ENCODE results near the gene RAB1A.
"Not testable (repeated sequence)": the region's sequence is repeated elsewhere in the genome, so short reads cannot be mapped to it uniquely, and the experiment has no call there.

RAB1A gene

DNA sequence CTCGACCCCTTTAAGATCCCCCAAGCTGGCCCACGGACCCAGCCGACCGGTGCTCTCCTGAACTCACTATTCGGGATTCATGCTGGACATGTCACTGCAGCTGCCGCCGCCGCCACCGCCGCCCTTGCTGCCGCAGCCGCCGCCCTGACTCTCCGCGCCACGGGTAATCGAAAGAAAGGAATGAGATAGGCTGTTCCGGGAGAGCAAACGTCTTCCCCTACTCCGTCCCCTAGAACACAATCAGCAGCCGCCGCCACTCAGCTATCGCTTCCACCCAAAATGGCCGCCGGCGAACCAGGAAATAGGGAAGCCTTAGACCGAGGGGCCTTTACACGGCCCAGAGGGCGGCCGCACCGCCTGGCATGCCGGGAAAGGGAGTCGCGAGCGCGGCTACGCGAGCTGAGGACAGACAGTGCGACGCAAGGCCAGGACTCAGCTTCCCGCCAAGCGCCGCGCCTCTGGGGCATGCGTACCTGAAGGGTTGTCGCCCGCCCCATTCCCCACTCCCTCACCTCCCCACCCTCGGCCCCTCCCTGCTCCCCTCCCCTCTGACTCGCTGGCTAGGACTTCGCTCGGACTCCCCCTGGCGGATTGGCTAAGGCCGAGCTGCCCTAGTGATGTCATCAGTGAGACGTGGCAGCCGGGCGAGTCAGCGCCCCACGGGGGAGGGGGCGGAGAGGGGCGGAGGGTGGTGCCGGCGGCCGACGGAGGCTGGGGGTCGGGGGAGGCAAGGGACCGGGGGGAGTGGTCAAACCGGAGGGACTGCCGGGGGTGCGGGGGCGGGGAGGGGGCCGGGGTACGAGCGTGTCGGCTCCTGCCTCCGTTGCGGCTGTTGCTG is at the start of gene RAB1A:
Gene RAB1A (minus strand): TSS at position 281 of the 838 bp plus-strand sequence. CDS start 191 bp downstream, at position 90.
- Histone ChIP-seq H3K4me1 (ENCODE audit: control insufficient read depth, insufficient read depth, low read length) (0 out of 2 replicates have a peak, but pooled peaks cover 1% of the 10 kb centered on the region), H3K9me3 (ENCODE audit: control insufficient read depth, insufficient read depth, low read length) (no peaks in the 10 kb centered on the region), H3K4me3 (ENCODE audit: low read length) (peak within 1 kb of the TSS; percentile 83), H3K27me3 (ENCODE audit: control insufficient read depth, insufficient read depth, low read length) (no peaks in the 10 kb centered on the region), H3K27ac (ENCODE audit: low read length) (no peak within 1 kb of the TSS), H3K36me3 (ENCODE audit: control insufficient read depth, insufficient read depth, low read length) (no peaks in the 10 kb centered on the region)
- WGBS (ENCODE audit: insufficient coverage, insufficient read length), result no CpG with 5 or more reads among the region's 76 CpGs
- peak; percentile 96 for DNase-seq (ENCODE audit: low read depth, low spot score)

DNA sequence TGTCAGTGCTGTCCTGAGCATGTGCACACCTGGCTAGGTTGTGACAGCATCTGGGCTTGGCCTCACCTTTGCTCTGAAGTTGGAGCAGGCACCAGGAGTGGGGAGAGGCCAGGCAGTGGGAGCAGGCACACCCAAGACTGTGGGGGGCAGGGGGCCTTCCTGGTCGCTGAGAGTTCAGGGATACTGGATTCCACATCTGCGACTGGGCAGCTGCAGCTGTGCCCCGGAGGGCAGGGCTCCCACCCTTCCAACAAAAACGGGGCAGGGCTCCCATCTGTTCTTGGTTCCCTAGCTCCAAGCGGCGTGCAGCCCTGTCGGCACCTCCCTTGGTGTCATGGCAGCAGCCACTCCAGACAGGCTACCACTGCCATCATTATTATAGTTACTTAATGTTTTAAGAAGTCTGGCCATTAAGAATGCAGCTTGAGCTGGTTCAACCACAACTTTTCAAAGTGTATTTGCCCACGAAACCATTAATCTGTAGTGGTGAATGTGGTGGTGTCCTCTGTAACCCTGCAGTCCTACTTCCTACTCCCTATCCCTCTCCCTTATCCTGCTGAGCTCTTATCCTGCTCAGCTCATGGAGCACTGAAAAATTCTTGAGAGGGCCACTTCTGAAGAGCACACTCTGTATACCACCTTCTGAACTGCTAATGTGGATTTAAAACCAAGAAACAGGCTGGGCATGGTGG is 48.0 kb upstream of the RAB1A start:
- H3K9me3 ChIP-seq (ENCODE audit: control insufficient read depth, insufficient read depth, low read length), result no peaks in the 10 kb centered on the region
- no peaks in the 10 kb centered on the region; the same call in 1 of the 2 replicates for H3K4me1 ChIP-seq (ENCODE audit: control insufficient read depth, insufficient read depth, low read length)
- H3K27me3 ChIP-seq (ENCODE audit: control insufficient read depth, insufficient read depth, low read length), result no peaks in the 10 kb centered on the region
- no peaks in the 10 kb centered on the region for H3K36me3 ChIP-seq (ENCODE audit: control insufficient read depth, insufficient read depth, low read length)
- no CpG with 5 or more reads among the region's 8 CpGs for WGBS (ENCODE audit: insufficient coverage, insufficient read length)
- no peak overlapping the region for H3K27ac ChIP-seq (ENCODE audit: low read length)
- no peak overlapping the region for H3K4me3 ChIP-seq (ENCODE audit: low read length)
- no peak for DNase-seq (ENCODE audit: low read depth, low spot score)

DNA sequence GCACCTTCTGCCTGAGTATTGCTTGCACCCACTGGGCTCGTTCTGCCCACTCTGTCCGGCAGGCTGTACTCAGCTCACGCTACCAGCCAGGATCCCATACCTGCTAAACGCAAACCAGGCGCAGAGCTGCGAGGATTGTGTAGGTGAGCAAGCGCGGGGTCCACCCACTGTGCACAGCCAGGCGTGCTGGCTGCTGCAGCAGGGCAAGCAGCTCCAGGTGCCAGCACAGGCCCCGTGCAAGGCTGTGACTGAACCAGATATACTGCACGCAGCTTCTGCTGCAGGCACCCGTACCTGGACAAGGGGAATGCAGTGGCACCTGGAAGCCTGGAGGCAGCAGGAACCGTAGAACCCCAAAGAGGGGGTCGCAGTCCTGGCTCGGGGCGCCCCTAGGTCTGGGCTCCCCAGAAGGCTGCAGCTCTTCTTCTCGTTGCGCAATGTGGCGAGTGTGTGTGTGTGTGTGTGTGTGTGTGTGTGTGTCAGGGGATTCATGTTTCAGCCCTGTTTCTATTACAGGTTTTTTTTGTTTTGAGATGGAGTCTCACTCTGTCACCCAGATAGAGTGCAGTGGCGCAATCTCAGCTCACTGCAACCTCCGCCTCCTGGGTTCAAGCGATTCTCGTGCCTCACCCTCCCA is 46.1 kb upstream of the RAB1A start:
- no peaks in the 10 kb centered on the region for H3K9me3 ChIP-seq (ENCODE audit: control insufficient read depth, insufficient read depth, low read length)
- WGBS (ENCODE audit: insufficient coverage, insufficient read length), result no CpG with 5 or more reads among the region's 23 CpGs
- H3K27ac ChIP-seq (ENCODE audit: low read length), result no peak overlapping the region
- no peaks in the 10 kb centered on the region for H3K27me3 ChIP-seq (ENCODE audit: control insufficient read depth, insufficient read depth, low read length)
- no peaks in the 10 kb centered on the region for H3K36me3 ChIP-seq (ENCODE audit: control insufficient read depth, insufficient read depth, low read length)
- no peaks in the 10 kb centered on the region; the same call in 1 of the 2 replicates for H3K4me1 ChIP-seq (ENCODE audit: control insufficient read depth, insufficient read depth, low read length)
- H3K4me3 ChIP-seq (ENCODE audit: low read length), result no peak overlapping the region
- no peak for DNase-seq (ENCODE audit: low read depth, low spot score)

DNA sequence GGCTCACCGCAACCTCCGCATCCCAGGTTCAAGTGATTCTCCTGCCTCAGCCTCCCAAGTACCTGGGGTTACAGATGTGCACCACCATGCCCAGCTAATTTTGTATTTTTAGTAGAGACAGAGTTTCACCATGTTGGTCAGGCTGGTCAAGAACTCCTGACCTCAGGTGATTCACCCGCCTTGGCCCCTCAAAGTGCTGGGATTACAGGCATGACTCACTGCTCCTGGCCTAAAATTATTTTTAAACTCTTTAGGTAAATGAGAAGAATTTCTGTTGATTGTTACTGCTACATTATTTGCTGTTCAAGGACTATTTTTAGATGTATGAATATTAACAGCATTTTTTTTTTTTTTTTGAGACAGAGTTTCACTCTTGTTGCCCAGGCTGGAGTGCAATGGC is 44.1 kb upstream of the RAB1A start:
- not testable (repeated sequence) for DNase-seq (ENCODE audit: low read depth, low spot score); H3K36me3 ChIP-seq (ENCODE audit: control insufficient read depth, insufficient read depth, low read length); H3K27ac ChIP-seq (ENCODE audit: low read length); H3K4me3 ChIP-seq (ENCODE audit: low read length); H3K9me3 ChIP-seq (ENCODE audit: control insufficient read depth, insufficient read depth, low read length); H3K4me1 ChIP-seq (ENCODE audit: control insufficient read depth, insufficient read depth, low read length); H3K27me3 ChIP-seq (ENCODE audit: control insufficient read depth, insufficient read depth, low read length)
- no CpG with 5 or more reads among the region's 3 CpGs for WGBS (ENCODE audit: insufficient coverage, insufficient read length)

DNA sequence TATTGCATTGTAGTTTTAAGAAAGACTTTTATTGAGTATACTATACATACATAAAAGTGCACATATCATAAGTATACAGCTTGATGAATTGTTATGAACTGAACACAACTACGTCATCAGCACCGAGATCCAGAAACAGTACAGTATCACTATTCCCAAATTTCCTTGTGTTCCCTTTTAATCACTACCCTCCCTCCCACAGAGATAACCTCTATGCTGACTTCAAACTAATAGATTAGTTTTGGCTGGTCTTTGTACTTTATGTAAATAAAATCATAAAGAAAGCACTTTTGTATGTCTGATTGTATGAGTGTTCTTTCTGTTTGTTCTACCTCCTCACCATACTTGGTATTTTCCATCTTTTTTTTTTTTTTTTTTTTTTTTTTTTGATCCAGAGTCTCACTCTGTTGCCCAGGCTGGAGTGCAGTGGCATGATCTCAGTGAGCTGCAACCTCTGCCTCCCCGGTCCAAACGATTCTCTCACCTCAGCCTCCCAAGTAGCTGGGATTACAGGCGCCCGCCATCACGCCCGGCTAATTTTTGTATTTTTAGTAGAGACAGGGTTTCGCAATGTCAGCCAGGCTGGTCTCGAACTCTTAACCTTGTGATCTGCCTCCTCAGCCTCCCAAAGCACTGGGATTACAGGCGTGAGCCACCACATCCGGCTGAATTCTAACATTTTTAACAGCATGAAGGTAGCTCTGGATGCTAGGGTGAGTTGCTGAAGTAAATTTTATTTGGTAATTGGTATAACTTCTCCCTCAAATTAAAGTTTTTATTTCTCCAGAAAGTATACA is 43.3 kb upstream of the RAB1A start:
- Histone ChIP-seq H3K4me1 (ENCODE audit: control insufficient read depth, insufficient read depth, low read length) (no peaks in the 10 kb centered on the region; the same call in 1 of the 2 replicates), H3K9me3 (ENCODE audit: control insufficient read depth, insufficient read depth, low read length) (no peaks in the 10 kb centered on the region), H3K4me3 (ENCODE audit: low read length) (no peak overlapping the region), H3K27me3 (ENCODE audit: control insufficient read depth, insufficient read depth, low read length) (no peaks in the 10 kb centered on the region), H3K36me3 (ENCODE audit: control insufficient read depth, insufficient read depth, low read length) (no peaks in the 10 kb centered on the region), H3K27ac (ENCODE audit: low read length) (no peak overlapping the region)
- no peak for DNase-seq (ENCODE audit: low read depth, low spot score)
- WGBS (ENCODE audit: insufficient coverage, insufficient read length), result no CpG with 5 or more reads among the region's 12 CpGs

DNA sequence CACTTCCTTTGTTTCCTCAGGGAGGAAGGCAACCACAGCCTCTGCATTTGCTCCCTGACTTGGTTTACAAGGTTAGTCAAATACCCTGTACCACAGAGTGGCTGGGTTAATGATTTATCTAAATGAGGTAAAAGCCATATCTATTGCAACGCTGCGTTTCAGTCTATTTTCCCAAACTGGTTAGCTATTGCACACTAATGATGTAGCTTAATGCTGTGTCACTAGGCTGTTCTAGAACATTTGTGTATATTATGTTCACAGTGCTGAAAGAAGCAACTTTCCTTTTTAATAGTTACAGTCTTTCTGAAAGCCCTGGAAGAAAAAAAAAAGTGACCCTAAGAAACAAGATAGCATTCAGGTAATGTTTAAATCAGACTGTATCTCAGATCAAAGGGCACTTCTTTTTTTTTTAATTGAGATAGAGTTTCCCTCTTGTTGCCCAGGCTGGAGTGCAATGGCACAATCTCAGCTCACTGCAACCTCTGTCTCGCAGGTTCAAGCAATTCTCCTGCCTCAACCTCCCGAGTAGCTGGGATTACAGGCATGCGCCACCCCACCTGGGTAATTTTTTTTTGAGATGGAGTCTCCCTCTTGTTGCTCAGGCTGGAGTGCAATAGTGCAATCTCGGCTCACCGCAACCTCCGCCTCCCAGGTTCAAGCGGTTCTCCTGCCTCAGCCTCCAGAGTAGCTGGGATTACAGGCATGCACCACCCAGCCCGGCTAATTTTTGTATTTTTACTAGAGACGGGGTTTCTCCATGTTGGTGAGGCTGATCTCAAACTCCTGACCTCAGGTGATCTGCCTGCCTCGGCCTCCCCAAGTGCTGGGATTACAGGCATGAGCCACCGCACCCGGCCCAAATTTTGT is 40.9 kb upstream of the RAB1A start:
- not testable (repeated sequence) for H3K27ac ChIP-seq (ENCODE audit: low read length); H3K9me3 ChIP-seq (ENCODE audit: control insufficient read depth, insufficient read depth, low read length); H3K27me3 ChIP-seq (ENCODE audit: control insufficient read depth, insufficient read depth, low read length); H3K4me1 ChIP-seq (ENCODE audit: control insufficient read depth, insufficient read depth, low read length); H3K36me3 ChIP-seq (ENCODE audit: control insufficient read depth, insufficient read depth, low read length); DNase-seq (ENCODE audit: low read depth, low spot score); H3K4me3 ChIP-seq (ENCODE audit: low read length)
- no CpG with 5 or more reads among the region's 14 CpGs for WGBS (ENCODE audit: insufficient coverage, insufficient read length)

DNA sequence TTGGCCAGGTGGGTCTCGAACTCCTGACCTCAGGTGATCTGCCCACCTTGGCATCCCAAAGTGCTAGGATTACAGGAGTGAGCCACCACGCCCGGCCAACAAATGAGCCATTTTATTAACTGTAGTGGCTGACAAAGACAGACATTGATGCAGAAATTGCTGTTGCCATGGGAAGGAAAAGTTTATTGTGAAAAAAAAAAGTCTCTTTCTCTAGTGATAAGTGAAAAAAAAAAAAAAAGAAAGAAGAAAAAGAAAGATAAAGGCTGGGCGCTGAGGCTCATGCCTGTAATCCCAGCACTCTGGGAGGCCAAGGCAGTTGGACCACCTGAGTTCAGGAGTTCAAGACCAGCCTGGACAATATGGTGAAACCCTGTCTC is 39.8 kb upstream of the RAB1A start:
- H3K27ac ChIP-seq (ENCODE audit: low read length), result no peak overlapping the region
- no CpG with 5 or more reads among the region's 4 CpGs for WGBS (ENCODE audit: insufficient coverage, insufficient read length)
- H3K4me1 ChIP-seq (ENCODE audit: control insufficient read depth, insufficient read depth, low read length), result no peaks in the 10 kb centered on the region
- no peaks in the 10 kb centered on the region for H3K9me3 ChIP-seq (ENCODE audit: control insufficient read depth, insufficient read depth, low read length)
- H3K4me3 ChIP-seq (ENCODE audit: low read length), result no peak overlapping the region
- no peaks in the 10 kb centered on the region for H3K36me3 ChIP-seq (ENCODE audit: control insufficient read depth, insufficient read depth, low read length)
- no peaks in the 10 kb centered on the region for H3K27me3 ChIP-seq (ENCODE audit: control insufficient read depth, insufficient read depth, low read length)
- no peak for DNase-seq (ENCODE audit: low read depth, low spot score)

DNA sequence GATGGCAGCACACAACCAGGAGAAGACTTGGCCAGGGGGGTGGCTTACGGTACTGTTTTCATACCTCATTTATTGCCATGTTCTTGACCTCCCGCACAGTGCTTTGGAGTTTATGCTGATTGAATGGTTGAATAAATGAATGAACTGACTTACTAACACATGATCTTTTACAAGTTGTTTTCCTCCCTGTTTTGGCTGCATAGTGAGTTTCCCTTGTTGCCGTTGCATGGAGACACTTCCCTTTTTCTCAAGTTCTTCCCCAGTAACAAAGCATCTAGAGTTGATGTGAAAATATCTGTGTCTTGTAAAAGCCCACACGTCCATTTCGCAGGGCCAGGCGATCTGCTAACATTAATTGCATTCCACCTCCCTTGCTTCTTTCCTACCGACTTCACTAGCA is 35.7 kb upstream of the RAB1A start:
- Histone ChIP-seq H3K27ac (ENCODE audit: low read length) (no peak overlapping the region), H3K9me3 (ENCODE audit: control insufficient read depth, insufficient read depth, low read length) (no peaks in the 10 kb centered on the region), H3K36me3 (ENCODE audit: control insufficient read depth, insufficient read depth, low read length) (no peaks in the 10 kb centered on the region), H3K27me3 (ENCODE audit: control insufficient read depth, insufficient read depth, low read length) (no peaks in the 10 kb centered on the region; the same call in 1 of the 2 replicates), H3K4me1 (ENCODE audit: control insufficient read depth, insufficient read depth, low read length) (no peaks in the 10 kb centered on the region), H3K4me3 (ENCODE audit: low read length) (no peak overlapping the region)
- no CpG with 5 or more reads among the region's 7 CpGs for WGBS (ENCODE audit: insufficient coverage, insufficient read length)
- no peak for DNase-seq (ENCODE audit: low read depth, low spot score)

DNA sequence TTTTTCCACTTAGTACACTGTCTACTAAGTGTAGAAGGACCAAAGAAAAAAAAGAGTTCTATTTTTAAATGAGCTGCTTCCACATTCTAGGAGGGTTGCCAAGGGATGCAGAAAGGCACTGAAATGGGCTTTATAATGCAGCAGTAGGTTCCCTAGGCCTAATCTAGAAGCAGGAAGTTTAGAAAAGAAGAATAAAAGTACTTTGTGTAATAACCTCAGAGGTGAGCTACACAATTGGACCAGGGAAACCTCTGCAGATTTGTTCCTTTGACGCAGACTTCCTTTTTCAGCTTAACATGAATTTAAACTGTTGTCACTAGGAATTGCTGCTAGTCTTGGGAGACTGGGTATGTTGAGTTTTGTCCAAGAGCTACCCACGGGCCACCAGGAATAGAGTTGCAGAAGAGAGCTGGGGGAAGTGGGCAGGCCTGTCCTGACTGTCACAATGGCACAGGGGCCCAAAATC is 34.6 kb upstream of the RAB1A start:
- WGBS (ENCODE audit: insufficient coverage, insufficient read length), result no CpG with 5 or more reads among the region's 2 CpGs
- Histone ChIP-seq H3K4me1 (ENCODE audit: control insufficient read depth, insufficient read depth, low read length) (no peaks in the 10 kb centered on the region), H3K4me3 (ENCODE audit: low read length) (no peak overlapping the region), H3K9me3 (ENCODE audit: control insufficient read depth, insufficient read depth, low read length) (no peaks in the 10 kb centered on the region), H3K27me3 (ENCODE audit: control insufficient read depth, insufficient read depth, low read length) (no peaks in the 10 kb centered on the region; the same call in 1 of the 2 replicates), H3K27ac (ENCODE audit: low read length) (no peak overlapping the region), H3K36me3 (ENCODE audit: control insufficient read depth, insufficient read depth, low read length) (no peaks in the 10 kb centered on the region)
- no peak for DNase-seq (ENCODE audit: low read depth, low spot score)
